Measurements from ENCODE around the gene TRMT2A. TPM values are rescaled to one million over a fixed set of nuclear protein-coding genes. Genes with fewer than 3 reads are reported as not detected.

TRMT2A gene
- total RNA-seq, 1 experiment from 2014 or later, result 68.1 TPM

- BruUV-seq (replicated peaks), result no TSS peak
- H3K4me3 ChIP-seq (ENCODE audit: low read depth, low read length, poor library complexity, severe bottlenecking), result no peak overlapping the region
- ChIA-PET CTCF (no interaction called here), POLR2A (ENCODE audit: low non-redundant PET) (no interaction called here)
- H3K27me3 ChIP-seq (replicated peaks; ENCODE audit: insufficient read depth, low read depth, low read length, poor library complexity), result no peaks in the 10 kb centered on the region
- H3K27ac ChIP-seq (ENCODE audit: low read depth, low read length, poor library complexity, severe bottlenecking), result no peak overlapping the region
- intact Hi-C loops (cut with micrococcal nuclease; ENCODE audit: unreplicated experiment), result no loop called here
- H3K36me3 ChIP-seq (ENCODE audit: insufficient read depth, low read length, poor library complexity, severe bottlenecking), result peaks cover 83% of the 10 kb centered on the region
- TF ChIP-seq, protein P1, sequence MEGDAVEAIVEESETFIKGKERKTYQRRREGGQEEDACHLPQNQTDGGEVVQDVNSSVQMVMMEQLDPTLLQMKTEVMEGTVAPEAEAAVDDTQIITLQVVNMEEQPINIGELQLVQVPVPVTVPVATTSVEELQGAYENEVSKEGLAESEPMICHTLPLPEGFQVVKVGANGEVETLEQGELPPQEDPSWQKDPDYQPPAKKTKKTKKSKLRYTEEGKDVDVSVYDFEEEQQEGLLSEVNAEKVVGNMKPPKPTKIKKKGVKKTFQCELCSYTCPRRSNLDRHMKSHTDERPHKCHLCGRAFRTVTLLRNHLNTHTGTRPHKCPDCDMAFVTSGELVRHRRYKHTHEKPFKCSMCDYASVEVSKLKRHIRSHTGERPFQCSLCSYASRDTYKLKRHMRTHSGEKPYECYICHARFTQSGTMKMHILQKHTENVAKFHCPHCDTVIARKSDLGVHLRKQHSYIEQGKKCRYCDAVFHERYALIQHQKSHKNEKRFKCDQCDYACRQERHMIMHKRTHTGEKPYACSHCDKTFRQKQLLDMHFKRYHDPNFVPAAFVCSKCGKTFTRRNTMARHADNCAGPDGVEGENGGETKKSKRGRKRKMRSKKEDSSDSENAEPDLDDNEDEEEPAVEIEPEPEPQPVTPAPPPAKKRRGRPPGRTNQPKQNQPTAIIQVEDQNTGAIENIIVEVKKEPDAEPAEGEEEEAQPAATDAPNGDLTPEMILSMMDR (conservative IDR thresholded peaks at IDR 0.05; ENCODE audit: low read depth, low read length), result no peak
- TF ChIP-seq EZH2 (IDR thresholded peaks at IDR 0.05; ENCODE audit: borderline replicate concordance, low read depth, low read length, poor library complexity, severe bottlenecking), result no peak
- peaks cover 11% of the 10 kb centered on the region for H3K4me1 ChIP-seq (ENCODE audit: insufficient read depth, low read length, poor library complexity, severe bottlenecking)
- DNase-seq (ENCODE audit: low spot score), result no peak
- H3K9me3 ChIP-seq (ENCODE audit: low read depth, low read length, poor library complexity, severe bottlenecking), result no peaks in the 10 kb centered on the region
Measured at GRCh38 chr22:20121856-20122415, 4.9 kb upstream of the TRMT2A start.

GRCh38 chr22:20118300-20119020, 1.4 kb upstream of the TRMT2A start:
- TF ChIP-seq, protein P1 (conservative IDR thresholded peaks at IDR 0.05; ENCODE audit: low read depth, low read length), result no peak
- TF ChIP-seq EZH2 (IDR thresholded peaks at IDR 0.05; ENCODE audit: borderline replicate concordance, low read depth, low read length, poor library complexity, severe bottlenecking), result no peak
- DNase-seq (ENCODE audit: low spot score), result peak; percentile 39
- H3K4me1 ChIP-seq (ENCODE audit: insufficient read depth, low read length, poor library complexity, severe bottlenecking), result peaks cover 19% of the 10 kb centered on the region
- peak overlapping the region; percentile 95 for H3K4me3 ChIP-seq (ENCODE audit: low read depth, low read length, poor library complexity, severe bottlenecking)
- intact Hi-C loops (cut with micrococcal nuclease; ENCODE audit: unreplicated experiment), result no loop called here
- peaks cover 69% of the 10 kb centered on the region for H3K36me3 ChIP-seq (ENCODE audit: insufficient read depth, low read length, poor library complexity, severe bottlenecking)
- ChIA-PET CTCF (no interaction called here), POLR2A (ENCODE audit: low non-redundant PET) (no interaction called here)
- no peaks in the 10 kb centered on the region for H3K9me3 ChIP-seq (ENCODE audit: low read depth, low read length, poor library complexity, severe bottlenecking)
- peak overlapping the region; percentile 95 for H3K27ac ChIP-seq (ENCODE audit: low read depth, low read length, poor library complexity, severe bottlenecking)
- TSS peak; percentile 67 for BruUV-seq (replicated peaks)
- no peaks in the 10 kb centered on the region for H3K27me3 ChIP-seq (replicated peaks; ENCODE audit: insufficient read depth, low read depth, low read length, poor library complexity)

DNA sequence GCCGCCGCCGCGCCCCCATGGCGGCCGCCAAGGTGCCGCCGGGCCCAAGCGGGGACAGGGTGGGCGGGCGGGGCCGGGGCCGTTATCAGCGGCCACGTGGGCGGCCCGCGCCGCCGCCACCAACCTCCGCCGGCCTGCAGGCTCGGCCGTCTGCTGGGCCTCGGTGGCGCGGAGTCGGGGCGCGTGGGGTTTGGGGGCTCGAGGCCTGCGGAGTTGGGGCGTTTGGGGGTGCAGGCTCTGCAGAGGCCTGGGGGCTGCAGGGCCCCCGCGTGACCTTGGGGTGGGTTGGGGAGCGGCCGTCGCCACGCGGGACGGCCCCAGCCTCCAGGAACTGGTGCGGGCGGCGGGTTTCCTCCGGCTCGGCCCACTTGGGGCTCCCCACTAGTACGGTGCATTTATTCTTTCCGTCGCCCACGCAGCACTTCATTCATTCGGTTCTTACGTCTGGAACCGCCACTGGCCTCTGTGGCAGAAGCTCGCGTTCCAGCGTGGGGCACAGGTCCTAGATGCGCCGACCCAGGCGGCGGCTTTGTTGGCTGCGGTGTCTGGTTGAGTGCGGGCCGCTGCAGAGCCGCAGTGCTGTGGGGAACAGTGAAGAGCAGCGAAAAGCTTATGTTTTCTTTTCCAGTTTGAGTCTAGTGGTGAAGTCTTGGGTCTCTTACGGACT, 740 bp upstream of the TRMT2A start:
- POLR2A ChIA-PET (ENCODE audit: low non-redundant PET), result no interaction called here
- peaks cover 19% of the 10 kb centered on the region for H3K4me1 ChIP-seq (ENCODE audit: insufficient read depth, low read length, poor library complexity, severe bottlenecking)
- no peaks in the 10 kb centered on the region for H3K9me3 ChIP-seq (ENCODE audit: low read depth, low read length, poor library complexity, severe bottlenecking)
- peaks cover 69% of the 10 kb centered on the region for H3K36me3 ChIP-seq (ENCODE audit: insufficient read depth, low read length, poor library complexity, severe bottlenecking)
- no peaks in the 10 kb centered on the region for H3K27me3 ChIP-seq (replicated peaks; ENCODE audit: insufficient read depth, low read depth, low read length, poor library complexity)
- intact Hi-C loops (cut with micrococcal nuclease; ENCODE audit: unreplicated experiment), result no loop called here
- no TSS peak for BruUV-seq (replicated peaks)
- DNase-seq (ENCODE audit: low spot score), result peak; percentile 61
- CTCF ChIA-PET, result interaction anchor here (0.6 to 0.8 kb wide), 2 partner anchors 38 to 155 kb away, joined by 5 to 7 read pairs; no protein-coding TSS in a partner anchor
- TF ChIP-seq, protein P1 (conservative IDR thresholded peaks at IDR 0.05; ENCODE audit: low read depth, low read length), result no peak
- no peak for TF ChIP-seq EZH2 (IDR thresholded peaks at IDR 0.05; ENCODE audit: borderline replicate concordance, low read depth, low read length, poor library complexity, severe bottlenecking)
- peak overlapping the region; percentile 95 for H3K4me3 ChIP-seq (ENCODE audit: low read depth, low read length, poor library complexity, severe bottlenecking)
- H3K27ac ChIP-seq (ENCODE audit: low read depth, low read length, poor library complexity, severe bottlenecking), result peak overlapping the region; percentile 95
